ENCODE results near the gene KAZALD1.

GRCh38 chr10:101047268-101047667, 14.5 kb upstream of the KAZALD1 start:
- TF ChIP-seq CTCF (IDR thresholded peaks at IDR 0.05): no peak
- no peak for TF ChIP-seq EZH2 (IDR thresholded peaks at IDR 0.05; ENCODE audit: borderline replicate concordance, insufficient read depth, low read depth, low read length, poor library complexity, severe bottlenecking)

Measured in B cell (primary cell).